HepG2 (cell line): ENCODE data around the gene ARHGAP21. TPM values are rescaled to one million over a fixed set of nuclear protein-coding genes. Genes with fewer than 3 reads are reported as not detected.

Source experiments
- BHLHE40 ChIP-seq: IDR thresholded peaks from 2 replicates; pipeline ENCODE4 v1.6.1; 2011; ENCODE audit warnings: low read length, improper control_type of control experiment
- BRD4 ChIP-seq: sonication (generic); formaldehyde crosslinking; IDR thresholded peaks from 2 replicates; pipeline ENCODE4 v1.4.0; 2020; ENCODE audit warnings: missing genetic modification reagents
- EEA1 ChIP-seq: sonication (generic); formaldehyde crosslinking; IDR thresholded peaks from 2 replicates; pipeline ENCODE4 v1.5.1; 2020; ENCODE audit warnings: mild to moderate bottlenecking, missing genetic modification reagents, borderline replicate concordance
- GPN1 ChIP-seq: sonication (generic); formaldehyde crosslinking; IDR thresholded peaks from 2 replicates; pipeline ENCODE4 v1.5.1; 2020; ENCODE audit warnings: missing genetic modification reagents, borderline replicate concordance
- MED1 ChIP-seq: sonication (generic); formaldehyde crosslinking; IDR thresholded peaks from 2 replicates; pipeline ENCODE4 v1.4.0; 2020; ENCODE audit warnings: missing genetic modification reagents
- RFX5 ChIP-seq: IDR thresholded peaks from 2 replicates; pipeline ENCODE4 v1.6.1; 2011; ENCODE audit warnings: low read depth, low read length, improper control_type of control experiment
- SRSF4 ChIP-seq: fragments of 200-400 bp; formaldehyde crosslinking; IDR thresholded peaks from one replicate; pipeline ENCODE4 v1.6.1; 2018; ENCODE audit warnings: mild to moderate bottlenecking, low read depth, low read length, moderate library complexity; ENCODE audit not compliant: poor library complexity, severe bottlenecking
- ZC3H4 ChIP-seq: sonication (generic); formaldehyde crosslinking; IDR thresholded peaks from 2 replicates; pipeline ENCODE4 v1.4.0; 2020; ENCODE audit warnings: missing genetic modification reagents, borderline replicate concordance
- ZNF431 ChIP-seq: sonication (generic); formaldehyde crosslinking; IDR thresholded peaks from 2 replicates; pipeline ENCODE4 v1.9.0; 2022; ENCODE audit warnings: missing genetic modification reagents, low read depth, mild to moderate bottlenecking, borderline replicate concordance
- ZNF432 ChIP-seq: sonication (generic); formaldehyde crosslinking; IDR thresholded peaks from 2 replicates; pipeline ENCODE4 v1.5.0; 2020; ENCODE audit warnings: missing genetic modification reagents, mild to moderate bottlenecking, borderline replicate concordance
- polyA plus RNA-seq, 8 experiments: library from polyadenylated mRNA; depleted of rRNA in 3 of 8; stranded (reverse) in 7 of 8; unstranded in 1 of 8; fragments of >200 nt; fragmentation: Illumina TruSeq in 4 of 8; extraction: Trizol in 4 of 8; gene quantifications; 2 replicates each; pipeline versions ENCODE4 v1.2.1 to v1.2.3, GENCODE V29; 2011 to 2016; ENCODE audit warnings: low read depth in 4 of 8, missing spikeins in 1 of 8, mixed read lengths in 1 of 8; ENCODE audit not compliant: insufficient read depth in 1 of 8
- total RNA-seq, 5 experiments: library from RNA; depleted of rRNA; stranded (reverse); fragments of >200 nt; fragmentation: Illumina TruSeq; extraction: Trizol; gene quantifications; 2 replicates each; pipeline ENCODE4 v1.2.3, GENCODE V29; 2016; ENCODE audit warnings: low read depth in 1 of 5
- TF ChIP-seq, protein P1 (sequence below): sonication (generic); formaldehyde crosslinking; IDR thresholded peaks from 2 replicates; pipeline ENCODE4 v1.4.0; 2020; ENCODE audit warnings: missing genetic modification reagents
- TF ChIP-seq, protein P2 (sequence below): sonication (generic); formaldehyde crosslinking; IDR thresholded peaks from 2 replicates; pipeline ENCODE4 v1.8.0; 2023; ENCODE audit warnings: mild to moderate bottlenecking, missing genetic modification reagents
- TF ChIP-seq, protein P3 (sequence below): sonication (generic); formaldehyde crosslinking; IDR thresholded peaks from 2 replicates; pipeline ENCODE4 v1.9.0; 2021; ENCODE audit warnings: missing genetic modification reagents, borderline replicate concordance
- TF ChIP-seq, protein P4 (sequence below): sonication (generic); formaldehyde crosslinking; IDR thresholded peaks from 2 replicates; pipeline ENCODE4 v1.4.0; 2020; ENCODE audit warnings: missing genetic modification reagents
- TF ChIP-seq, protein P5 (sequence below): sonication (generic); formaldehyde crosslinking; IDR thresholded peaks from 2 replicates; pipeline ENCODE4 v1.4.0; 2020; ENCODE audit warnings: missing genetic modification reagents

Gene ARHGAP21
- total and polyA plus RNA-seq, 2 of the 13 experiments (the other 11 are each of a cell fraction or from before 2014, with no cell fraction given): 23.9 to 26.6 TPM

DNA sequence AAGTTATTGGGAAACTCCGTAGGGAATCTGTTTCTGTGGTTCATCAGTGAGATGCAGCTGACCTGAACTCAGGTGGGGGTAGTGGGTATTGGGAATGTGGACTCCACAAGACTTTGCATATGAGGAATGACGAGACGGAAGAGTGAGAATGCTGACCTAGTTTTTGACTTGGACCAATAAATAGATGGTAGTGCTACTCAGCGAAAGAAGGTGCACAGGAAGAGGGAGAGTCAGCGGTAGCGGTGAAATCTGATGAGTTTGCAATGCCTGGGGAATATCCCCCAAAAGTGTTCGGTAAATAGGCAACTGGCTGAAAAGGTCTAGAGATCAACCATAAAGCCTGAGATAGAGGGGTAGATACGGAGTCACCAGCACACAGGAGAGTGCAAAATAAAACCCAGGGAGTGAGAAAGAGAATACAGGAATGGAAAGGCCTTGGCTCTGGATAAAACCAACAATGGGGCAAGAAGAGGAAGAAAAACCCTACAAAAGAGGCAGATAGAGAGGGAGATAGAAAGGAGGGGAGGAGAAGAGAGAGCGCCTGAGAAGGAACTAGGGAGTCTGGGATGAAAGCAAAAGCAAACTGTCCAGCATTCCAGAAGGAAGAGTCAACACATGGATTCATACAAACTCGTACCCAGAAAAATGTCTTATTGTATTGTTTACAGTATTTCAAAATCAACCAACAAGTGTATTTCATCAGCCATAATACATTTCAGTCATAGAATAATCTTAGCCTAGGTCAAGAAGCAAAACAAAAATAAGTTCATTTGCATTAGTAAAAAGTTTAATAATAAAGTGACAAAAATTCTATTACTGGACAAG lies 5.4 kb downstream of the ARHGAP21 start (continued):
- TF ChIP-seq, protein P1, sequence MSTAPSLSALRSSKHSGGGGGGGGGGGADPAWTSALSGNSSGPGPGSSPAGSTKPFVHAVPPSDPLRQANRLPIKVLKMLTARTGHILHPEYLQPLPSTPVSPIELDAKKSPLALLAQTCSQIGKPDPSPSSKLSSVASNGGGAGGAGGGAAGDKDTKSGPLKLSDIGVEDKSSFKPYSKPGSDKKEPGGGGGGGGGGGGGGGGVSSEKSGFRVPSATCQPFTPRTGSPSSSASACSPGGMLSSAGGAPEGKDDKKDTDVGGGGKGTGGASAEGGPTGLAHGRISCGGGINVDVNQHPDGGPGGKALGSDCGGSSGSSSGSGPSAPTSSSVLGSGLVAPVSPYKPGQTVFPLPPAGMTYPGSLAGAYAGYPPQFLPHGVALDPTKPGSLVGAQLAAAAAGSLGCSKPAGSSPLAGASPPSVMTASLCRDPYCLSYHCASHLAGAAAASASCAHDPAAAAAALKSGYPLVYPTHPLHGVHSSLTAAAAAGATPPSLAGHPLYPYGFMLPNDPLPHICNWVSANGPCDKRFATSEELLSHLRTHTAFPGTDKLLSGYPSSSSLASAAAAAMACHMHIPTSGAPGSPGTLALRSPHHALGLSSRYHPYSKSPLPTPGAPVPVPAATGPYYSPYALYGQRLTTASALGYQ: no peak
- TF ChIP-seq RFX5: no peak
- no peak for TF ChIP-seq EEA1
- TF ChIP-seq, protein P2, sequence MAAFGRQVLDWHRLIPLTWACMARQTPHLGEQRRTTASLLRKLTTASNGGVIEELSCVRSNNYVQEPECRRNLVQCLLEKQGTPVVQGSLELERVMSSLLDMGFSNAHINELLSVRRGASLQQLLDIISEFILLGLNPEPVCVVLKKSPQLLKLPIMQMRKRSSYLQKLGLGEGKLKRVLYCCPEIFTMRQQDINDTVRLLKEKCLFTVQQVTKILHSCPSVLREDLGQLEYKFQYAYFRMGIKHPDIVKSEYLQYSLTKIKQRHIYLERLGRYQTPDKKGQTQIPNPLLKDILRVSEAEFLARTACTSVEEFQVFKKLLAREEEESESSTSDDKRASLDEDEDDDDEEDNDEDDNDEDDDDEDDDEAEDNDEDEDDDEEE (CRISPR knock-in tag): no peak
- TF ChIP-seq MED1 (CRISPR knock-in tag): no peak
- TF ChIP-seq BHLHE40: no peak
- TF ChIP-seq ZNF432 (CRISPR knock-in tag): no peak
- TF ChIP-seq, protein P3, sequence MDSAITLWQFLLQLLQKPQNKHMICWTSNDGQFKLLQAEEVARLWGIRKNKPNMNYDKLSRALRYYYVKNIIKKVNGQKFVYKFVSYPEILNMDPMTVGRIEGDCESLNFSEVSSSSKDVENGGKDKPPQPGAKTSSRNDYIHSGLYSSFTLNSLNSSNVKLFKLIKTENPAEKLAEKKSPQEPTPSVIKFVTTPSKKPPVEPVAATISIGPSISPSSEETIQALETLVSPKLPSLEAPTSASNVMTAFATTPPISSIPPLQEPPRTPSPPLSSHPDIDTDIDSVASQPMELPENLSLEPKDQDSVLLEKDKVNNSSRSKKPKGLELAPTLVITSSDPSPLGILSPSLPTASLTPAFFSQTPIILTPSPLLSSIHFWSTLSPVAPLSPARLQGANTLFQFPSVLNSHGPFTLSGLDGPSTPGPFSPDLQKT (CRISPR knock-in tag): no peak
- TF ChIP-seq SRSF4: no peak
- no peak for TF ChIP-seq ZNF431 (CRISPR knock-in tag)
- no peak for TF ChIP-seq BRD4
- no peak for TF ChIP-seq ZC3H4 (CRISPR knock-in tag)
- TF ChIP-seq GPN1: no peak
- TF ChIP-seq, protein P4, sequence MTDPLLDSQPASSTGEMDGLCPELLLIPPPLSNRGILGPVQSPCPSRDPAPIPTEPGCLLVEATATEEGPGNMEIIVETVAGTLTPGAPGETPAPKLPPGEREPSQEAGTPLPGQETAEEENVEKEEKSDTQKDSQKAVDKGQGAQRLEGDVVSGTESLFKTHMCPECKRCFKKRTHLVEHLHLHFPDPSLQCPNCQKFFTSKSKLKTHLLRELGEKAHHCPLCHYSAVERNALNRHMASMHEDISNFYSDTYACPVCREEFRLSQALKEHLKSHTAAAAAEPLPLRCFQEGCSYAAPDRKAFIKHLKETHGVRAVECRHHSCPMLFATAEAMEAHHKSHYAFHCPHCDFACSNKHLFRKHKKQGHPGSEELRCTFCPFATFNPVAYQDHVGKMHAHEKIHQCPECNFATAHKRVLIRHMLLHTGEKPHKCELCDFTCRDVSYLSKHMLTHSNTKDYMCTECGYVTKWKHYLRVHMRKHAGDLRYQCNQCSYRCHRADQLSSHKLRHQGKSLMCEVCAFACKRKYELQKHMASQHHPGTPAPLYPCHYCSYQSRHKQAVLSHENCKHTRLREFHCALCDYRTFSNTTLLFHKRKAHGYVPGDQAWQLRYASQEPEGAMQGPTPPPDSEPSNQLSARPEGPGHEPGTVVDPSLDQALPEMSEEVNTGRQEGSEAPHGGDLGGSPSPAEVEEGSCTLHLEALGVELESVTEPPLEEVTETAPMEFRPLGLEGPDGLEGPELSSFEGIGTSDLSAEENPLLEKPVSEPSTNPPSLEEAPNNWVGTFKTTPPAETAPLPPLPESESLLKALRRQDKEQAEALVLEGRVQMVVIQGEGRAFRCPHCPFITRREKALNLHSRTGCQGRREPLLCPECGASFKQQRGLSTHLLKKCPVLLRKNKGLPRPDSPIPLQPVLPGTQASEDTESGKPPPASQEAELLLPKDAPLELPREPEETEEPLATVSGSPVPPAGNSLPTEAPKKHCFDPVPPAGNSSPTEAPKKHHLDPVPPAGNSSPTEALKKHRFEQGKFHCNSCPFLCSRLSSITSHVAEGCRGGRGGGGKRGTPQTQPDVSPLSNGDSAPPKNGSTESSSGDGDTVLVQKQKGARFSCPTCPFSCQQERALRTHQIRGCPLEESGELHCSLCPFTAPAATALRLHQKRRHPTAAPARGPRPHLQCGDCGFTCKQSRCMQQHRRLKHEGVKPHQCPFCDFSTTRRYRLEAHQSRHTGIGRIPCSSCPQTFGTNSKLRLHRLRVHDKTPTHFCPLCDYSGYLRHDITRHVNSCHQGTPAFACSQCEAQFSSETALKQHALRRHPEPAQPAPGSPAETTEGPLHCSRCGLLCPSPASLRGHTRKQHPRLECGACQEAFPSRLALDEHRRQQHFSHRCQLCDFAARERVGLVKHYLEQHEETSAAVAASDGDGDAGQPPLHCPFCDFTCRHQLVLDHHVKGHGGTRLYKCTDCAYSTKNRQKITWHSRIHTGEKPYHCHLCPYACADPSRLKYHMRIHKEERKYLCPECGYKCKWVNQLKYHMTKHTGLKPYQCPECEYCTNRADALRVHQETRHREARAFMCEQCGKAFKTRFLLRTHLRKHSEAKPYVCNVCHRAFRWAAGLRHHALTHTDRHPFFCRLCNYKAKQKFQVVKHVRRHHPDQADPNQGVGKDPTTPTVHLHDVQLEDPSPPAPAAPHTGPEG (CRISPR knock-in tag): no peak
- TF ChIP-seq, protein P5, sequence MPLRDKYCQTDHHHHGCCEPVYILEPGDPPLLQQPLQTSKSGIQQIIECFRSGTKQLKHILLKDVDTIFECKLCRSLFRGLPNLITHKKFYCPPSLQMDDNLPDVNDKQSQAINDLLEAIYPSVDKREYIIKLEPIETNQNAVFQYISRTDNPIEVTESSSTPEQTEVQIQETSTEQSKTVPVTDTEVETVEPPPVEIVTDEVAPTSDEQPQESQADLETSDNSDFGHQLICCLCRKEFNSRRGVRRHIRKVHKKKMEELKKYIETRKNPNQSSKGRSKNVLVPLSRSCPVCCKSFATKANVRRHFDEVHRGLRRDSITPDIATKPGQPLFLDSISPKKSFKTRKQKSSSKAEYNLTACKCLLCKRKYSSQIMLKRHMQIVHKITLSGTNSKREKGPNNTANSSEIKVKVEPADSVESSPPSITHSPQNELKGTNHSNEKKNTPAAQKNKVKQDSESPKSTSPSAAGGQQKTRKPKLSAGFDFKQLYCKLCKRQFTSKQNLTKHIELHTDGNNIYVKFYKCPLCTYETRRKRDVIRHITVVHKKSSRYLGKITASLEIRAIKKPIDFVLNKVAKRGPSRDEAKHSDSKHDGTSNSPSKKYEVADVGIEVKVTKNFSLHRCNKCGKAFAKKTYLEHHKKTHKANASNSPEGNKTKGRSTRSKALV (CRISPR knock-in tag): no peak
